Progenitor cell of endocrine pancreas (in vitro differentiated cells): Measurements from ENCODE around the gene CASQ1. TPM values are rescaled to one million over a fixed set of nuclear protein-coding genes. Genes with fewer than 3 reads are reported as not detected.

ENCODE experiments used
- DNase-seq: peaks from one replicate; pipeline ENCODE4 v3.0.0; 2021; ENCODE audit warnings: low spot score; ENCODE audit not compliant: unreplicated experiment
- H3K27ac Mint-ChIP-seq: 2 replicates; pipeline ENCODE4 v1.8.0; 2021; ENCODE audit warnings: mild to moderate bottlenecking, moderate library complexity, mixed read lengths
- H3K27me3 Mint-ChIP-seq: 2 replicates; pipeline ENCODE4 v1.8.0; 2021; ENCODE audit warnings: mixed read lengths
- H3K36me3 Mint-ChIP-seq: 2 replicates; pipeline ENCODE4 v1.8.0; 2022; ENCODE audit warnings: mixed read lengths; ENCODE audit not compliant: insufficient read depth
- H3K4me1 Mint-ChIP-seq: 2 replicates; pipeline ENCODE4 v1.8.0; 2021; ENCODE audit warnings: low read depth, mixed read lengths
- H3K4me3 Mint-ChIP-seq: 2 replicates; pipeline ENCODE4 v1.8.0; 2021; ENCODE audit warnings: low read depth, mild to moderate bottlenecking, moderate library complexity, mixed read lengths
- H3K9me3 Mint-ChIP-seq: 2 replicates; pipeline ENCODE4 v1.8.0; 2021; ENCODE audit warnings: low read depth, mixed read lengths
- CTCF ChIP-seq: fragments of 200-600 bp; sonication (generic); IDR thresholded peaks from one replicate; pipeline ENCODE4 v1.5.0; 2021; ENCODE audit warnings: antibody characterized with exemption, mild to moderate bottlenecking; ENCODE audit not compliant: unreplicated experiment
- total RNA-seq: library from RNA; stranded (reverse); gene quantifications from 2 replicates; pipeline ENCODE4 v1.2.1, GENCODE V29; 2021

Gene CASQ1
- total RNA-seq, 1 donor from 2014 or later, result not detected

GRCh38 chr1:160206421-160207117 lies 16.2 kb downstream of the CASQ1 start:
- no peak for TF ChIP-seq CTCF
- H3K27ac Mint-ChIP-seq, result no peak overlapping the region
- DNase-seq, result no peak
- H3K4me1 Mint-ChIP-seq, result peaks cover 6% of the 10 kb centered on the region
- H3K27me3 Mint-ChIP-seq, result no peaks in the 10 kb centered on the region
- H3K4me3 Mint-ChIP-seq, result peak overlapping the region; percentile 84
- H3K36me3 Mint-ChIP-seq, result peaks cover 2% of the 10 kb centered on the region
- H3K9me3 Mint-ChIP-seq, result no peaks in the 10 kb centered on the region

- no peaks in the 10 kb centered on the region for H3K9me3 Mint-ChIP-seq
- no peaks in the 10 kb centered on the region for H3K27me3 Mint-ChIP-seq
- no peak for DNase-seq
- H3K4me3 Mint-ChIP-seq, result peak overlapping the region; percentile 84
- H3K27ac Mint-ChIP-seq, result no peak overlapping the region
- TF ChIP-seq CTCF, result no peak
- H3K4me1 Mint-ChIP-seq, result peaks cover 6% of the 10 kb centered on the region
- H3K36me3 Mint-ChIP-seq, result peaks cover 4% of the 10 kb centered on the region
Measured at GRCh38 chr1:160207118-160207650, 16.8 kb downstream of the CASQ1 start.

- DNase-seq, result no peak
- H3K27ac Mint-ChIP-seq, result no peak overlapping the region
- no peaks in the 10 kb centered on the region for H3K27me3 Mint-ChIP-seq
- peaks cover 5% of the 10 kb centered on the region for H3K36me3 Mint-ChIP-seq
- H3K4me3 Mint-ChIP-seq, result peak overlapping the region; percentile 25
- TF ChIP-seq CTCF, result no peak
- no peaks in the 10 kb centered on the region for H3K9me3 Mint-ChIP-seq
- H3K4me1 Mint-ChIP-seq, result peaks cover 6% of the 10 kb centered on the region
Measured at GRCh38 chr1:160207771-160208556, 17.6 kb downstream of the CASQ1 start.

- Mint-ChIP-seq H3K27me3 (no peaks in the 10 kb centered on the region), H3K4me1 (peaks cover 6% of the 10 kb centered on the region), H3K4me3 (no peak overlapping the region), H3K27ac (no peak overlapping the region), H3K9me3 (no peaks in the 10 kb centered on the region), H3K36me3 (peaks cover 9% of the 10 kb centered on the region)
- no peak for DNase-seq
- TF ChIP-seq CTCF, result no peak
Measured at GRCh38 chr1:160208557-160209320, 18.4 kb downstream of the CASQ1 start.
